ENCODE data around the gene ADAM11.
"Not testable (repeated sequence)": the region's sequence is repeated elsewhere in the genome, so short reads cannot be mapped to it uniquely, and the experiment has no call there.

Gene ADAM11

GRCh38 chr17:44798356-44798755, 39.6 kb downstream of the ADAM11 start:
- no peak for DNase-seq

- no peak for DNase-seq
These were observed 43.1 kb downstream of the ADAM11 start for GRCh38 chr17:44801880-44802279.

- DNase-seq, result no peak
These were observed 45.7 kb downstream of the ADAM11 start for GRCh38 chr17:44804302-44805089.

- no peak for DNase-seq
These were observed 48.5 kb downstream of the ADAM11 start for GRCh38 chr17:44807093-44807816.

GRCh38 chr17:44807817-44808155, 49.0 kb downstream of the ADAM11 start:
- DNase-seq, result no peak

- DNase-seq, result no peak
These were observed 49.4 kb downstream of the ADAM11 start for GRCh38 chr17:44808156-44808555.

- not testable (repeated sequence) for DNase-seq
These were observed 50.0 kb downstream of the ADAM11 start for GRCh38 chr17:44808656-44809388.

GRCh38 chr17:44812263-44812662, 53.5 kb downstream of the ADAM11 start:
- DNase-seq, result no peak

GRCh38 chr17:44818508-44818907, 59.7 kb downstream of the ADAM11 start:
- DNase-seq, result not testable (repeated sequence)

- DNase-seq, result no peak
These were observed 61.9 kb downstream of the ADAM11 start for GRCh38 chr17:44820631-44821212.

- not testable (repeated sequence) for DNase-seq
These were observed 66.4 kb downstream of the ADAM11 start for GRCh38 chr17:44825236-44825635.

- no peak for DNase-seq
These were observed 67.5 kb downstream of the ADAM11 start for GRCh38 chr17:44826123-44826790.

- DNase-seq, result no peak
These were observed 69.1 kb downstream of the ADAM11 start for GRCh38 chr17:44827863-44828262.

- DNase-seq, result no peak
These were observed 70.2 kb downstream of the ADAM11 start for GRCh38 chr17:44828919-44829522.

- no peak for DNase-seq
These were observed 71.0 kb downstream of the ADAM11 start, which contains the start of gene GJC1 for GRCh38 chr17:44829523-44830358. GJC1 (minus strand) TSS chr17:44830287; CDS start chr17:44805817, 24,470 bp downstream.

GRCh38 chr17:44830359-44831288, 71.8 kb downstream of the ADAM11 start:
- DNase-seq, result peak; percentile 9

GRCh38 chr17:44831371-44831770, 72.6 kb downstream of the ADAM11 start:
- DNase-seq, result no peak

All from stimulated activated CD4-positive, alpha-beta T cell treated with anti-CD3 and anti-CD28 coated beads, Interleukin-4, amount 100 ng/mL, for 24 hours (primary cell).